RWPE2 (cell line): ENCODE measurements around the gene NAALADL2.

ENCODE experiments used
- ATAC-seq: fragments of 200-7000 bp; cut with Tn5 transposase; 3 replicates; pipeline ENCODE4 v1.9.1; 2021; ENCODE audit warnings: low read depth
- DNase-seq: peaks from one replicate; pipeline ENCODE4 v3.0.0-alpha.2; 2020; ENCODE audit warnings: low spot score
- H3K27ac ChIP-seq: fragments of 450-650 bp; 2 replicates; pipeline ENCODE4 v1.5.1; 2017; ENCODE audit warnings: mild to moderate bottlenecking; ENCODE audit not compliant: poor library complexity, severe bottlenecking
- H3K27me3 ChIP-seq: fragments of 250-450 bp; sonication (Bioruptor Pico); 2 replicates; pipeline ENCODE4 v1.5.1; 2021; ENCODE audit warnings: mild to moderate bottlenecking, moderate library complexity; ENCODE audit not compliant: insufficient read depth, poor library complexity, severe bottlenecking
- H3K36me3 ChIP-seq: fragments of 250-450 bp; sonication (Bioruptor Pico); 2 replicates; pipeline ENCODE4 v1.5.1; 2020; ENCODE audit warnings: low read depth, mild to moderate bottlenecking, moderate library complexity
- H3K4me1 ChIP-seq: fragments of 250-450 bp; sonication (Bioruptor Pico); 2 replicates; pipeline ENCODE4 v1.5.1; 2021; ENCODE audit warnings: mild to moderate bottlenecking, moderate library complexity; ENCODE audit not compliant: insufficient read depth, poor library complexity, severe bottlenecking
- H3K4me3 ChIP-seq: fragments of 250-450 bp; sonication (Bioruptor Pico); 2 replicates; pipeline ENCODE4 v1.5.1; 2021; ENCODE audit warnings: mild to moderate bottlenecking, moderate library complexity; ENCODE audit not compliant: severe bottlenecking
- H3K9me3 ChIP-seq: fragments of 250-450 bp; sonication (Bioruptor Pico); 2 replicates; pipeline ENCODE4 v1.5.1; 2021; ENCODE audit warnings: mild to moderate bottlenecking, moderate library complexity; ENCODE audit not compliant: severe bottlenecking
- TF ChIP-seq, protein P1 (sequence below): fragments of 450-650 bp; IDR thresholded peaks from one replicate; pipeline ENCODE4 v1.5.1; 2017; ENCODE audit warnings: mild to moderate bottlenecking, moderate library complexity; ENCODE audit not compliant: poor library complexity, severe bottlenecking

NAALADL2 gene

DNA sequence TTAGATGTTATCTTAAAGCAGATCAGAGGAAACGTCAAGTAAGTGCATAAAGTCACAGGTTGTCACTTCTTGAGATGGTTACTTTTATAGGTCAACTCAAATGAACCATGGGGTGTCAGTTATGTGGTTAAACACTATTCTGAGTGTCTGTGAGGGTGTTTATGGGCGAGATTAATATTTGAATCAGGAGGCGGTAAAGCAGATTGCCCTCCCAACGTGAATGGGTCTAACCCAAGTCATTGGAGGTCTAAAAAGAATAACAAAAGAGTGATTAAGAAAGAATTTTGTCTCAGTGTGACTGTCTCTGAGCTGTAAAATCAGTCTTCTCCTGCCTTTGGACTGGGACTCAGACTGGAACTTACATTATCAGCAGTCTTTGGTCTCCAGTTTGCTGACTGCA, 977.5 kb downstream of the NAALADL2 start:
- Histone ChIP-seq H3K36me3 (no peaks in the 10 kb centered on the region), H3K4me3 (no peak overlapping the region), H3K27me3 (no peaks in the 10 kb centered on the region), H3K4me1 (no peaks in the 10 kb centered on the region), H3K27ac (no peak overlapping the region), H3K9me3 (no peaks in the 10 kb centered on the region)
- TF ChIP-seq, protein P1, sequence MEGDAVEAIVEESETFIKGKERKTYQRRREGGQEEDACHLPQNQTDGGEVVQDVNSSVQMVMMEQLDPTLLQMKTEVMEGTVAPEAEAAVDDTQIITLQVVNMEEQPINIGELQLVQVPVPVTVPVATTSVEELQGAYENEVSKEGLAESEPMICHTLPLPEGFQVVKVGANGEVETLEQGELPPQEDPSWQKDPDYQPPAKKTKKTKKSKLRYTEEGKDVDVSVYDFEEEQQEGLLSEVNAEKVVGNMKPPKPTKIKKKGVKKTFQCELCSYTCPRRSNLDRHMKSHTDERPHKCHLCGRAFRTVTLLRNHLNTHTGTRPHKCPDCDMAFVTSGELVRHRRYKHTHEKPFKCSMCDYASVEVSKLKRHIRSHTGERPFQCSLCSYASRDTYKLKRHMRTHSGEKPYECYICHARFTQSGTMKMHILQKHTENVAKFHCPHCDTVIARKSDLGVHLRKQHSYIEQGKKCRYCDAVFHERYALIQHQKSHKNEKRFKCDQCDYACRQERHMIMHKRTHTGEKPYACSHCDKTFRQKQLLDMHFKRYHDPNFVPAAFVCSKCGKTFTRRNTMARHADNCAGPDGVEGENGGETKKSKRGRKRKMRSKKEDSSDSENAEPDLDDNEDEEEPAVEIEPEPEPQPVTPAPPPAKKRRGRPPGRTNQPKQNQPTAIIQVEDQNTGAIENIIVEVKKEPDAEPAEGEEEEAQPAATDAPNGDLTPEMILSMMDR, result no peak
- DNase-seq, result no peak
- no peak for ATAC-seq

DNA sequence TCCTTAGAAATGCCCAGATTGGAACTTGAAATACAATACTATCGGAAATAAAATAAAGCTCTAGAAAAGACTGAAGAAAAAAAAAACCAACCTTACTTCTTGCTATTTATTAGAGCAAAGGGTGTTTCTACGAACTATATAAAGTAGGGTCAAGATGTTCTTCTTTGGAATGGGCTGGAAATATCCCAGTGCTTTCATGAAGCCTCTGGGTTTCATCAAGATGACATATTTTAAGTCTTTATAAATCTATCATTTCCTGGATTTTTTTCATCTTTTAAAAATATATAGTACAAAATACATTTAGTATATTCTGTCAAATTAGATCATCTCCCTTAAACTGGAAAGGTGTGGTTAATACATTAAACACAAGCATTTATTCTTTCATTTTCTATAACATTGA, 978.8 kb downstream of the NAALADL2 start:
- TF ChIP-seq, protein P1, result no peak
- ATAC-seq, result no peak
- H3K4me1 ChIP-seq, result no peaks in the 10 kb centered on the region
- no peaks in the 10 kb centered on the region for H3K27me3 ChIP-seq
- no peak for DNase-seq
- H3K4me3 ChIP-seq, result no peak overlapping the region
- H3K27ac ChIP-seq, result no peak overlapping the region
- no peaks in the 10 kb centered on the region for H3K36me3 ChIP-seq
- H3K9me3 ChIP-seq, result no peaks in the 10 kb centered on the region

DNA sequence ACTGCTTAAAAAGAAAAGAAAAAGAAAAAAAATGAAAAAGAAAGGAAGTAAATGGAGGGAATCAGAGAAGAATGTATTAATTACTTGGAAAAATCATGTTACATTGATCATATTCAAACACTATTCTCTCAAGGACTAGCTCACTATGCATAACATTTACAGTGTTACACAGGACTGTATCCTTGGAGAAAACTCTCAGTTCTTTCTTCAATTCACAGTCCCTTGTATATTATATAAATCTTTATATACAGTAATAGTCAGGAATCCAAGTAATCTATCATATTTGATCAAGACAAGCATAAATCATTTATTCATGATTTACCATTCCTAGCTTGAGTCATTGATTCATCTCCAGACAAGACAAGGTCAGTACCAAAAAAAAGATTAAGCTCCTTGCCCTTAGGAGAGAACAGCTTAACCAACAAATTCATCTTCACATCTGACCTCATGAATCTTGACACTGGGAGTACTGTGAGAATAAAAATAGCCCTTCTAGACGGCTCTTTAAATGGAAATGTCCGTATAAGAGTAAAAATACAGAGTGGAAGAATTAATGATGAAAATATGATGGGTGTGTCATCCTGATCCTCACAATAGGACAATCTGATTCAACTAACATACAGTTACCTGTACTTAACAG, 980.4 kb downstream of the NAALADL2 start:
- Histone ChIP-seq H3K36me3 (no peaks in the 10 kb centered on the region), H3K9me3 (no peaks in the 10 kb centered on the region), H3K27ac (no peak overlapping the region), H3K27me3 (no peaks in the 10 kb centered on the region), H3K4me1 (no peaks in the 10 kb centered on the region), H3K4me3 (no peak overlapping the region)
- DNase-seq (no peak), ATAC-seq (no peak)
- TF ChIP-seq, protein P1, result no peak

DNA sequence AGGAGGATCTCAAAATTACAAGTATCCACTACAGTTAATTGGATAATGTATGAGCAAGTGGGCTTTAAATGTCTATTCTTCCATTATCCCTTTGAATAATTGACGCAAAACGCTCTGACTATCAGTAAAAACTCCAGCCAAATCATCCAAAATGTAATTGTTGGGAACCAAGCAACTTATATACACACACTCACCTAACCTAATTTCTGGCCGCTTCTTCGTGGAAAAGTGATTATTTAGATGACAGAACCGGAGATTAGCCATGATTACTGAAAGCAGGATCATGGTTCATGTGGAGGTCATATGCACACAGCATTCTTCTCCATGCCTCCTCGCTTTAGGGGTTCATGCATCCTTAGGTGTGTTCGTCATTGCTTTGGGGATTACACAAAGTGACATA, 992.4 kb downstream of the NAALADL2 start:
- Histone ChIP-seq H3K36me3 (no peaks in the 10 kb centered on the region), H3K4me3 (no peak overlapping the region), H3K9me3 (no peaks in the 10 kb centered on the region), H3K27ac (no peak overlapping the region), H3K4me1 (no peaks in the 10 kb centered on the region), H3K27me3 (no peaks in the 10 kb centered on the region)
- ATAC-seq, result no peak
- TF ChIP-seq, protein P1, result no peak
- no peak for DNase-seq

DNA sequence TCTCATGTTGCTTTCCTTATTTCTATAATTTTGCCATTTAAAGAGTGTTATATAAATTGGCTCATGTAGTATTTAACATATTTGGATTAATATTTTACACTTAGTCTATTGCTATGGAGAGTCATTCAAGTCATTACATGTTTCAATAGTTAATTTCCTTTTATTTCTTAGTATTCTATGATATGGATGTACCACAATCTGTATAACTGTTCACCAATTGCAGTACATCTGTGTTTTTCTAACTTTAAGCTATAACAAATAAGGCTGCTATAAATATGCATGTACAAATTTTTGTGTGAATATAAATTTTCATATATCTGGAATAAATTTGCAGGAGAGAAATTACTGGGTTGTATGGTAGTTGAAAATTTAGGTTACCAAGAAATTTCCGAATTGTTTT, 993.4 kb downstream of the NAALADL2 start:
- Histone ChIP-seq H3K27me3 (no peaks in the 10 kb centered on the region), H3K4me3 (no peak overlapping the region), H3K36me3 (no peaks in the 10 kb centered on the region), H3K9me3 (no peaks in the 10 kb centered on the region), H3K4me1 (no peaks in the 10 kb centered on the region), H3K27ac (no peak overlapping the region)
- TF ChIP-seq, protein P1, result no peak
- no peak for DNase-seq
- ATAC-seq, result no peak
